CD4-positive, alpha-beta T cell treated with Interferon alpha-2 for 1 hour (primary cell): ENCODE results near the gene SH2D6.
"Not testable (repeated sequence)": the region's sequence is repeated elsewhere in the genome, so short reads cannot be mapped to it uniquely, and the experiment has no call there.

ENCODE experiments used
- DNase-seq, 2 donors: peaks; one replicate each; pipeline ENCODE4 v3.0.0-alpha.2; 2020 to 2022

Gene SH2D6

GRCh38 chr2:85475799-85476490 lies 57.4 kb downstream of the SH2D6 start:
- no peak for DNase-seq

GRCh38 chr2:85476624-85477023 lies 58.1 kb downstream of the SH2D6 start:
- no peak for DNase-seq

GRCh38 chr2:85477884-85478283 lies 59.4 kb downstream of the SH2D6 start:
- no peak for DNase-seq

- DNase-seq, result no peak
These were observed 63.6 kb downstream of the SH2D6 start for GRCh38 chr2:85481818-85482777.

- not testable (repeated sequence) for DNase-seq
These were observed 66.1 kb downstream of the SH2D6 start for GRCh38 chr2:85484615-85485014.

- DNase-seq, result no peak
These were observed 67.3 kb downstream of the SH2D6 start for GRCh38 chr2:85485815-85486214.
